ENCODE data around the gene SMKR1. TPM values are rescaled to one million over a fixed set of nuclear protein-coding genes. Genes with fewer than 3 reads are reported as not detected.

SMKR1 gene
- polyA plus RNA-seq, 1 donor (not counting 4 experiments of a cell fraction or from before 2014, with no cell fraction given): 0.76 TPM

GRCh38 chr7:129560831-129561230, 58.5 kb downstream of the SMKR1 start:
- Histone ChIP-seq H3K36me3 (ENCODE audit: control insufficient read depth in 2 of 2, extremely low read depth in 1 of 2, insufficient read depth in 2 of 2, low read length in 2 of 2) (no peaks in the 10 kb centered on the region), H2AFZ (ENCODE audit: control insufficient read depth, low read length) (no peak overlapping the region), H3K27me3 (ENCODE audit: control insufficient read depth, extremely low read depth, insufficient read depth, low read length) (peaks cover 11% of the 10 kb centered on the region), H3K4me1 (ENCODE audit: control insufficient read depth, extremely low read depth, insufficient read depth, low read length) (no peaks in the 10 kb centered on the region), H3K9me3 (ENCODE audit: control insufficient read depth, low read depth, low read length) (no peaks in the 10 kb centered on the region), H3K79me2 (ENCODE audit: control insufficient read depth, insufficient read depth, low read length) (no peaks in the 10 kb centered on the region), H3K4me3 (ENCODE audit: control insufficient read depth in 2 of 3, extremely low read depth in 1 of 3, insufficient read depth in 2 of 3, low read depth in 1 of 3, low read length in 3 of 3) (no peak overlapping the region), H3K9me1 (ENCODE audit: control insufficient read depth, extremely low read depth, insufficient read depth, low read length) (no peaks in the 10 kb centered on the region), H3K27ac (ENCODE audit: control insufficient read depth, insufficient read depth, low read length) (no peak overlapping the region), H3K9ac (ENCODE audit: control insufficient read depth, extremely low read depth, insufficient read depth, low read length) (no peak overlapping the region), H4K20me1 (ENCODE audit: control insufficient read depth, extremely low read depth, insufficient read depth, low read length) (no peaks in the 10 kb centered on the region), H3K4me2 (ENCODE audit: control insufficient read depth, extremely low read depth, insufficient read depth, low read depth, low read length) (no peak overlapping the region)
- no peak for FAIRE-seq
- dilution Hi-C loops (cut with MboI; ENCODE audit: extremely low pct_ligation_motif_present, low sequenced_read_pairs): no loop called here
- TF ChIP-seq, protein P1, sequence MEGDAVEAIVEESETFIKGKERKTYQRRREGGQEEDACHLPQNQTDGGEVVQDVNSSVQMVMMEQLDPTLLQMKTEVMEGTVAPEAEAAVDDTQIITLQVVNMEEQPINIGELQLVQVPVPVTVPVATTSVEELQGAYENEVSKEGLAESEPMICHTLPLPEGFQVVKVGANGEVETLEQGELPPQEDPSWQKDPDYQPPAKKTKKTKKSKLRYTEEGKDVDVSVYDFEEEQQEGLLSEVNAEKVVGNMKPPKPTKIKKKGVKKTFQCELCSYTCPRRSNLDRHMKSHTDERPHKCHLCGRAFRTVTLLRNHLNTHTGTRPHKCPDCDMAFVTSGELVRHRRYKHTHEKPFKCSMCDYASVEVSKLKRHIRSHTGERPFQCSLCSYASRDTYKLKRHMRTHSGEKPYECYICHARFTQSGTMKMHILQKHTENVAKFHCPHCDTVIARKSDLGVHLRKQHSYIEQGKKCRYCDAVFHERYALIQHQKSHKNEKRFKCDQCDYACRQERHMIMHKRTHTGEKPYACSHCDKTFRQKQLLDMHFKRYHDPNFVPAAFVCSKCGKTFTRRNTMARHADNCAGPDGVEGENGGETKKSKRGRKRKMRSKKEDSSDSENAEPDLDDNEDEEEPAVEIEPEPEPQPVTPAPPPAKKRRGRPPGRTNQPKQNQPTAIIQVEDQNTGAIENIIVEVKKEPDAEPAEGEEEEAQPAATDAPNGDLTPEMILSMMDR (optimal IDR thresholded peaks at IDR 0.05 in 1 of 3, IDR thresholded peaks at IDR 0.05 in 1 of 3, conservative IDR thresholded peaks at IDR 0.05 in 1 of 3; ENCODE audit: extremely low read depth in 1 of 3, insufficient read depth in 2 of 3, low read length in 3 of 3): no peak
- no peak for TF ChIP-seq EZH2 (IDR thresholded peaks at IDR 0.05; ENCODE audit: low read length)
- no peak for DNase-seq (ENCODE audit: low read depth, low spot score)

DNA sequence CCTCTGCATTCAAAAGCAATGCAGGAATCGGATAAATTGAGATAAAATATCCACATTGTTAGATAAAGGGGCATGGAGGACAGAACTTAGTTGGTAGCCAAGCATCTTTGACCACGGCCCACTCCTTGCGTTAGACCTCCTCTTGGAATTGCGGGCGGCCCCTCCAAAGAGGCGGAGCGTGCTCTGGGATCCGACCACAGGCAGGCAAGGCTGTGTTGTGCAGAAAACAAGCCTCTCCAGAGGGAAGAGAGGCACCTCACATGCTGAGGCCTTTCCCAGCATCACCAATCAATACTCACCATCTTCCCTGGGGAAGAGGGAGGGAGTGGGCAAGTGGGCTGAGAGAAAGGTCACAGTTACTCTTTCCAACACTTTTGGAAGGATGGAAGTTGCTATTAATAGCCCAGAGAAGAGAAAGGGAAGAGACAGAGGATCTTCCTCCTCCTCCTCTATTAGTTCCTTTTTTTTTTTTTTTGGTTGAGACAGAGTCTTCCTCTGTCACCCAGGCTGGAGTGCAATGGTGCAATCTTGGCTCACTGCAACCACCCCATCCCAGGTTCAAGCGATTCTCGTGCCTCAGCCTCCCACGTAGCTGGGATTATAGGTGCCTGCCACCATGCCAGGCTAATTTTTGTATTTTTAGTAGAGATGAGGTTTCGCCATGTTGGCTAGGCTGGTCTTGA, 59.5 kb downstream of the SMKR1 start:
- Histone ChIP-seq H3K9me1 (ENCODE audit: control insufficient read depth, extremely low read depth, insufficient read depth, low read length) (no peaks in the 10 kb centered on the region), H4K20me1 (ENCODE audit: control insufficient read depth, extremely low read depth, insufficient read depth, low read length) (no peaks in the 10 kb centered on the region), H3K4me3 (ENCODE audit: control insufficient read depth in 2 of 3, extremely low read depth in 1 of 3, insufficient read depth in 2 of 3, low read depth in 1 of 3, low read length in 3 of 3) (no peak overlapping the region), H3K27me3 (ENCODE audit: control insufficient read depth, extremely low read depth, insufficient read depth, low read length) (peaks cover 11% of the 10 kb centered on the region), H3K9ac (ENCODE audit: control insufficient read depth, extremely low read depth, insufficient read depth, low read length) (no peak overlapping the region), H3K79me2 (ENCODE audit: control insufficient read depth, insufficient read depth, low read length) (no peaks in the 10 kb centered on the region), H2AFZ (ENCODE audit: control insufficient read depth, low read length) (no peak overlapping the region), H3K4me1 (ENCODE audit: control insufficient read depth, extremely low read depth, insufficient read depth, low read length) (no peaks in the 10 kb centered on the region), H3K36me3 (ENCODE audit: control insufficient read depth in 2 of 2, extremely low read depth in 1 of 2, insufficient read depth in 2 of 2, low read length in 2 of 2) (no peaks in the 10 kb centered on the region), H3K9me3 (ENCODE audit: control insufficient read depth, low read depth, low read length) (no peaks in the 10 kb centered on the region), H3K27ac (ENCODE audit: control insufficient read depth, insufficient read depth, low read length) (no peak overlapping the region), H3K4me2 (ENCODE audit: control insufficient read depth, extremely low read depth, insufficient read depth, low read depth, low read length) (no peak overlapping the region)
- no peak for DNase-seq (ENCODE audit: low read depth, low spot score)
- no peak for FAIRE-seq
- dilution Hi-C loops (cut with MboI; ENCODE audit: extremely low pct_ligation_motif_present, low sequenced_read_pairs): no loop called here
- TF ChIP-seq, protein P1 (optimal IDR thresholded peaks at IDR 0.05 in 1 of 3, IDR thresholded peaks at IDR 0.05 in 1 of 3, conservative IDR thresholded peaks at IDR 0.05 in 1 of 3; ENCODE audit: extremely low read depth in 1 of 3, insufficient read depth in 2 of 3, low read length in 3 of 3): no peak
- no peak for TF ChIP-seq EZH2 (IDR thresholded peaks at IDR 0.05; ENCODE audit: low read length)

Small RNA genes lying within 50 kb of the gene (small RNA-seq; reads per million reads assigned to genes)
- 0 to 0.50 (median 0.33) reads per million in 3 experiments for gene RNU1-72P (ENCODE audit: insufficient read length in 3 of 3, low read depth in 3 of 3, low replicate concordance in 1 of 3)
- 0 reads per million in 3 experiments for gene SNRPGP3 (ENCODE audit: insufficient read length in 3 of 3, low read depth in 3 of 3, low replicate concordance in 1 of 3)

Other genes with a start within 250 kb of the SMKR1 start
- gene STRIP2, start 68.1 kb upstream of the SMKR1 start, polyA plus RNA-seq: 9.5 to 18.6 TPM (median 12.5 TPM) in 3 replicates
- gene NRF1, start 109.2 kb downstream of the SMKR1 start, polyA plus RNA-seq: 9.2 to 12.6 TPM (median 10.4 TPM) in 3 replicates

All from keratinocyte (primary cell).